Vagina (tissue), 2 donors: ENCODE measurements around the gene RIMS3.

Experiments used
- CTCF ChIP-seq, 3 experiments: fragments of 450-650 bp in 2 of 3; fragments of 200-600 bp in 1 of 3; sonication (generic) in 1 of 3; IDR thresholded peaks; one replicate each; pipeline ENCODE4 v1.5.1; 2017 to 2019; ENCODE audit warnings: antibody characterized with exemption in 3 of 3, mild to moderate bottlenecking in 2 of 3, moderate library complexity in 2 of 3
- POLR2A ChIP-seq, 2 donors: fragments of 450-650 bp; IDR thresholded peaks; one replicate each; pipeline ENCODE4 v1.6.1; 2017; ENCODE audit warnings: antibody characterized with exemption in 2 of 2, mild to moderate bottlenecking in 2 of 2, moderate library complexity in 2 of 2
- POLR2AphosphoS5 ChIP-seq, 2 donors: sonication (generic); formaldehyde crosslinking; IDR thresholded peaks; one replicate each; pipeline ENCODE4 v1.9.0; 2017; ENCODE audit warnings: antibody characterized with exemption in 2 of 2, mild to moderate bottlenecking in 2 of 2, low read depth in 1 of 2; ENCODE audit not compliant: insufficient read depth in 1 of 2

GRCh38 chr1:40645118-40645680 lies 20.3 kb downstream of the RIMS3 start:
- TF ChIP-seq CTCF (IDR thresholded peaks at IDR 0.05) (no peak), POLR2AphosphoS5 (IDR thresholded peaks at IDR 0.05; ENCODE audit: insufficient read depth in 1 of 2, low read depth in 1 of 2) (no peak), POLR2A (IDR thresholded peaks at IDR 0.05) (no peak)
